ENCODE data around the gene VASH1.
A peak's percentile ranks its signal among the peaks of the same experiment; 100 is the strongest.
"Not testable (repeated sequence)": the region's sequence is repeated elsewhere in the genome, so short reads cannot be mapped to it uniquely, and the experiment has no call there.

VASH1 gene

DNA sequence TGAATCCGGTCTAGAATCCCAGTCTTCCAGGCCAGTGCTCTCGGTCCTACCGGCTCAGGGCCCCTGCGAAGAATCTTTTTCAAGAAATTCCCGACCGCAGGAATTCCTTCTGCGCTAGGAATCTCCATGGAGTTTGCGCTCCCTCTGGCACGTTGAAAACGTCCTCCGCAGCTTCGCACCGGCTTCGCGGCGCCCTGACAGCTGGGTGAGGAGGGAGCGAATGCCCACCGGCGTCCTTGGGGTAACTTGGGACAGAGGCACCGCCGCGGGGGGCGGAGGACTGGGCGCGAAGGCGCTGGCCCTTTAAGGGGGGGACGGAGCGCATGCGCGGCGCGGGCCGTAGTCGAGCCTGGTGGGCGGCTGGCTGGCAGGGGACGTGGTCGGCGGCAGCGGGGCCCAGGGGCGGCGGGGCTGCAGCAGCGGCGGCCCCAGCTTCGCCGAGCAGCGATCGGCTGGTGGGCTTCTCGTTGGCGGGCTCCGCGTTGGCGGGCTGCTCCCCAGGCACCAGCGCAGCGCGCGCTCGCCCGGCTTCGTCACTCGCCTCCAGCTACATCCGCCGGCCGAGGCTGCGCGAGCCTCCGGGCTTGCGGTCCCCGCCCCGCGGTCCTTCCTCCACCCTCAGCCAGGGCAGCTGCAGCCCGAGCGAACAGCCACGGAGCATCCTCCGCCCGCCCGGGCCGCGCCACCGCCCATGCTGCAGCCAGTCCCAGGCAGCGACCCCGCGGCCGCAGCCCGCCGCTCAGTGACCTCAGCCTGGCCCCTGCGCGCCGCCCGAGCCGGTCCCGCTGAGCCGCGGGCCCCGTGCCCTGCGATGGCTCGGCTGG lies at the start of gene VASH1:
Gene VASH1 (plus strand): TSS at position 333 of the 824 bp plus-strand sequence. CDS start 1,354 bp downstream, outside the sequence.
- DNase-seq: peak; percentile 63

DNA sequence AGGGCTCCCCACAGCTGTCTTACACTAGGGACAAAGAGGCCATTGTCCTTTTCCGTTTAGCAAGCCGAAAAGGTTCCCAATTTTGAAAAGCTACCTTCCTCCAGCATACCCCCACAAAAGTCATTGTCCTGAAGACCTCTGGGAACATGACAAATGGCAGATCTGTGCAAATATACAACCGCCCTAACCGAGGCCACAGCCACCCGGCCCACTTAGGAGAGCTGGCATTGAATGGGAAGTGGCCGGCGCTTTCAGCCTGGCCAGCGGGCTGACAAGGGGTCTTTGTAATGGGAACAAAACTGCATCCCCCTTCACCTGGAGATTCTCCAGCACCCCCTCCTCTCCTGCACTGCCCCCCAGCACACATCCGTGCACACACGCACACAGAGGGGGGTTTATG lies 48.1 kb upstream of the VASH1 start:
- no peak for DNase-seq

DNA sequence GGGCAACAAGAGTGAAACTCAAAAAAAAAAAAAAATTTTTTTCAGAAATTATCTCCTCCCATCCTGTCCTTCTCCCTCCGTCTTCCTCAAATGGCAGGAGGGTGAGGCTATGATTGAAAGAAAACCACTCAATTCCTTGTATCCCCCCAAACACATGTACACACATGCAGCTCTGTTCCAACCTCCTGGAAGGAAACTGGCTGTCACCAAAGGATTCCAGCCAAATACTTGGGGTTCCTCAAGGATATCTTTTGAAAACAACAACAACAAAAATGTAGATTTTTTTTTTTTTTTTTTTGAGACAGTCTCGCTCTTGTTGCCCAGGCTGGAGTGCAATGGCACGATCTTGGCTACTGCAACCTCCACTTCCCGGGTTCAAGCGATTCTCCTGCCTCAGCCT lies 46.8 kb upstream of the VASH1 start:
- no peak for DNase-seq

DNA sequence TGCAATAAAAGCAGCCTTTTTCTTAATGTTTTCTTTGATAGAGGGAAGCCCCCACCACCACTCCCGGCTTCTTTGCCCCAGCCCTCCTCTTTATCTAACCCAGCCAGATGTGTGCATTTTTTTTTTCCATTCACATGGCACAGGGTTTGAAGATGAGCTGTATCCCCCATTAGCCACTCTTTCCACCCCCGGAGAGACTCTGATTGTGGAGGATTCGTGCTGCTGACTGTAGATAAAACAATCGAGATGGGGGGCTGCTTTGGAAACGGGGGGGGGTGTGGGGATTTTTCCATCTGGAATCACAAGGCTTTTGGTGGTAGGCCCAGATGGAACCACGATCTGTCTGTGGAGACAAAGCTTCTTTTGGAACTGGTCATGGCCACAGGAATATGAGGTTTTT lies 46.2 kb upstream of the VASH1 start:
- DNase-seq: no peak

DNA sequence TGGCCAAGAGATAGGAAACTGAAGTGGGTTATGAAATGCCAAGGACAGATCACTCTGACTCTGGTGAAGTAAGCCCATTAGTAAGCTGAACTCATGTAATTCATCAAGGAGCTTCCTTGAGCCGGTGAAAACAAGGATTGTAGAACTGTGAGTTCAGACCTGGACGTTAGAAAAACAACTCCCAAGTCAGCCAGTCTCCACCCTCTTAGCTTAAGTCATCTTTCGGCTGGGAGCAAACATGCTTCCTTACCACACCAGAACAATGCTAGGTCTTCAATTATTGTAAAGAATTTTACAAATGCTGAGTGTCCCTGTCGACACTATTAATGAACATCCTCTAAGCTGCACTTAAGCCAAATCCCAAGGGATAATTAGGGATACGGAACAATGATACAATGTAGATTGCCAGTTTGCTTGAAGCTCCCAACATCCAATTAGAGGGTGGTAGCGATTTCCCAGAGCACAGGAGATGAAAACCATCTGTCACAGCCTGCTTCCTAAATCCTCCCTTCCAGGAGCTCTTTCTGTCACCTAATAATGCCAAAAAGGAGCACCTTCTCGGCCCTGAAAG lies 45.7 kb upstream of the VASH1 start:
- DNase-seq: no peak

DNA sequence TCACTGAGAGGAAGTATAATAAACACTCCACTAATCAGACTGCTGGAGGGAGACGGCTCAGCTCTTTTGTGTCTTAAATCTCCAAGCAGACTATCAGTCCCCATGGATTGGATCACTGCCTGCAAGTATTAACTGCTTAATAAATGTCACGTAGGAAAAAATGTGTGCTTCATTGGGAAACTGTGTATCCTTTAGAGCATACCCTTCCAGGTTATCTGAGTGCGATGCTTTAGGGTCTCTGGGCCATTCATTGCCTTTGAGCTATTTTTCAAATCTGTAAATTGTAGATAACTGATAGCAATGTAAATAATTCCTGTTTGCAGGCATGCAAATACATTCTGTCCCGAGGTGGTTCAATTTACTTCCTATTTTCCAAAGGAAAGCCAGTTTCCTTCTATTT lies 45.0 kb upstream of the VASH1 start:
- no peak for DNase-seq

DNA sequence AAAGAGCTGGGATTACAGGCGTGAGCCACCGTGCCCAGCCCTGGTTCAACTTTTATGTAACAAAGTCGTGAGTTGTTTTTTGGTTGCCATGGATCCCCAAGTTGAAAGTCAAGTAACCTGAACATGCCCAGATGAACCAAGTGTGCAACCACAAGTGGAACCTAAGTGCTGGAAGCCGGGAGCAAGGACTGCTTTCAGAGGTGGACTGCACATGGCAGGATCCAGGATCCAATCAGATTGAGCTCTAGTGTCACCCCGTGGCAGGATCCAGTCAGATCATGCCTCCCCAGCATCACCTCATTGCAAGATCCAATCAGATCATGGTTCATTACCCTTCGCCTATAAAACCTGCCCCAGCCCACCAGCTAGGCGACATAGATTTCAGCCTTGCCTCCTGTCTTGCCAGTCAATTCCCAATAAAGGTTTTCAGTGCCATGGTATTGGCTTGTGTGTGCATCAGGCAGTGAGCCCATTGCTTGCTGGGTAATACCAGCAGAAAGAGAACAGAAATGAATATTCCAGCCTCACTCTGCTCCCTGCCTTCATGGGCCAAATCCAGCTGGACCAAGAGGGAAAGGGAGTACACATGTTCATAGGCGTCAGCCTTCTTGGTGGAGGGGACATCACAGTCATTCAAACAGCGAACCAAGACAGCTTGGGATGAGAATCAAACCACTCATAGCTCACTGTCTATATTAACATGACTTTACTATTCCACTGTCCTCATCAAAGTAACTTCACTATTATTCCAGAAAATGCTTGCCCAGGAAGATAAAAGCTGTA lies 43.6 kb upstream of the VASH1 start:
- no peak for DNase-seq

DNA sequence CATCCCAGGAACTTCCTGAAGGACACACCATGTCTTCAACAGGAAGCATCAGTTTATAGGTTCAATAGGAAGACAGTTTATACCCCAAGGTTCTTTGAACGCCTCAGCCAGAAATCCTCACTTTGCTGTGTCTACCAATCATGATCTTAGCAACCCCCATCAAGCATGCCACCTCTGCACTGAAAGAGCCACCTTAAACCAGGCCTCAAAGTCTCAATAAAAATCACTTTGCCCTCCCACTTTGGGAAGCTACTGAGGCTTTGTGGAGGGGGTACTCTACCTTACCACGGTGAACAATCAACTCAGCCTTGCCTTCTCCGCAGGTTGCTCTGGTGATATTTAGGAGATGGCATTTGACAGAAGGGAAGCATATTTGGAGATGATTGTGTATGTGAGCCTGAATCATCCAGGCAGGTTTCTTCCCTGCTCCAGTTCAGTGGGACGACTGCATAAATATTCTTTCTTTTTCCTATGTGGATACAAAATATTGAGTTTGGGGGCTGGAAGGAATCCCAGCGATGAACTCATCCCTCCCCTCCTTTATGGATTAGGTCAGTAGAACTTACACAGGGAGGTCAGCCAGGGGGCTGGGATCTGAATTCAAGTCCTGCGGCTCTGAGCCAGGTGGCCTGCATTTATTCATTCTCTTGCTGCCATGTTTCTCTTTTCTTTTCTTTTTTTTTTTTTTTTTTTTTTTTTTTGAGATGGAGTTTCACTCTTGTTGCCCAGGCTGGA lies 42.8 kb upstream of the VASH1 start:
- DNase-seq: no peak

DNA sequence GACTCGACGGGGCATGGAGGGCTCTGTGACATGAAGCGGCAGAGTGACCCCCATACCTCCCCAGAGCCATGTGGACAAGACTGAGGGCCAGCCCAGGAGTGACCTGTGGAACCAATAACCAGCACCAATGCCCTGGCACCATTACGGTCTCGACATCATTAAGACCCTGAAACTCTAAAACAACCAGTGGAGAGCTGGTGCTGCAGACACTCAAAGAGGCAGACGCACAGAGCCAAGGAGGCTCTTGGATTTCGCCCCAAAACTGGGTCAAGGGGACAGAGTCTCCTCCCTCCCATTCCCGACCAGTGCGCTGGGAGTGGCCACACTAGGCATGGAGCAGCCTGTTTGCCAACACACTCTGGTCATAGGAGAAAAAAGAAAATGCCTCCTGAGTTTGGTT lies 41.6 kb upstream of the VASH1 start:
- DNase-seq: no peak

DNA sequence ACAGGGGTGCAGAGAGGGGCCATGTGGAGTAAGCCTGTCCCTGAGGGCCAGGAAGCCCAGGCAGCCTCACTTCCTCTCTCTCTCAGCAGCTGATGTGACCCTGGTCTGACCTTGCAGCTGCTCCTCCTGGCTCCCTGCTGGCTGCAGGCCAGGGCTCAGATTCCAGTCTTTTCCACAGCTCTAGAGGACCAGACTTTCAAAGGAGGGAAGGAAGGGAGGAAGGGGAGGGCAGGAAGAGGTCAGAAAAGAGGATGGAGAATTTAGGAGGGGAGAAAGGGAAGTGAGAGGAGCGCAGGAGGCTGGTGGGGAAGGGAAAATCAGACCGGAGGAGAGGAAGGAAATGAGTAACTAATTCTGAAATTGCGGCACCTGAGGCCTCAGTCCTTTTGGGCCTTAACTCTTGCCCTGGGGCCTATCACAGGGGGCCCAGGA lies 40.9 kb upstream of the VASH1 start:
- DNase-seq: no peak

DNA sequence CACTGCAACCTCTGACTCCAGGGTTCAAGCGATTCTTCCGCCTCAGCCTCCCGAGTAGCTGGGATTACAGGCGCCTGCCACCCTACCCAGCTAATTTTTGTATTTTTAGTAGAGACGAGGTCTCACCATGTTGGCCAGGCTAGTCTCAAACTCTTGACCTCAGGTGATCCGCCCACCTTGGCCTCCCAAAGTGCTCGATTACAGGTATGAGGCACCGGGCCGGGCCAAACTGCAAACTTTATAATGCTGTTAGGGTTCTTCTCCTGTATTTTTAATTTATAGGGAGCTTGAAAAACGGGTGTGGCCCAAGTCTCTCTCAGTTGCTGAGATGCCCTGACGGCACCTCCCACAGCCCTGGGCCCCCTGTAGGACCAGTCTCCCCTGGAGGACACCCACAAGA lies 39.8 kb upstream of the VASH1 start:
- not testable (repeated sequence) for DNase-seq

DNA sequence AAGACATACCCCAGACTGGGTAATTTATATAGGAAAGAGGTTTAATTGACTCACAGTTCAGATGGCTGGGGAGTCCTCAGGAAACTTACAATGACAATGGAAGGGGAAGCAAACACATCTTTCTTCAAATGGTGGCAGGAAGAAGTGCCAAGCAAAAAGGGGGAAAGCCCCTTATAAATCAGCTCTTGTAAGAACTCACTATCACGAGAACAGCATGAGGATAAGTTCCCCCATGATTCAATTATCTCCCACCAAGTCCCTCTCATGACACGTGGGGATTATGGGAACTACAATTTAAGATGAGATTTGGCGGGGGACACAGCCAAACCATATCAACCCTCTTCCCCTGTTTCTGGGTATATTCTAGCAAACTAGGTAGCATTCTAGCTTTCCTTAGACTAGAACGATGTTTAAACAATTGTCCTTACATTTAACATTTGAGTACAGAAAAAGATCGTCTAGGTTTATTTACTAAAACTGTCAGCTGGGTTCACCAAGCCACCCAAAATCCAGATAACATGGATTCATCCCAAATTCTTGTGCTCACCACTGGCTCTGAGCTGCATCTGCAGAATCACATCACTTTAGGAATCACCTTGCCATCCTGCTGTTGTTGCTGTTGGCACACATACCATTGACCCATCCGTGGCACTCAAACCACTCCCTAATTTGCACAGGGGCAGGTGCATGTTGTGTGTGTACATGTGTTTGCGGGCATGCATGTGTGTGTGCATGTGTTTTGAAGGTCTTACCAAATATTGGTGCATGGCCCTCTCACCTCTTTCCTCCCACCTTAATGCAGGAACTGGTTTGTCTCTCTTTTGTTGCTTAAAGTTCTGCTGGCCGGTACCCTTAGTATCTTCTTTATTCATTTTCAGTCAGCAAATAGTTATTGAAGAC lies 36.4 kb upstream of the VASH1 start:
- no peak for DNase-seq

DNA sequence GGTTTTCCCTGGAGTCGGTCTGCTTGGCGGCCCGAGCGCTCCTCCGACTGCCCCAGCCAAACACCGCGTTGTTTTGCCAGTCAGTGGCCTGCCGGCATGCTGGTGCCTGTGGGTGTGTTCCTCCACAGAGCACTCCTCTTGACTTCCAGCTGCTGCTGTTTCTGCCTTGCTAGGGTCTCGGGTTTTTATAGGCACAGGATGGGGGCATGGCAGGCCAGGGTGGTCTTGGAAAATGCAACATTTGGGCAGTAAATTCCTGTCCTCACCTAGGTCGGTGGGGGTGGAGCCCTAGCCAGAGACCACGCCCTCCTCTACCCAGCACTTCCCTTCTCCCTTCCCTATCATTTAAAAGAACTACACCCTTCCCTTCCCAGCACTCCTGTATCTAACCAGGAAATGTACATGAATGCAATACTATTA lies 34.7 kb upstream of the VASH1 start:
- no peak for DNase-seq

DNA sequence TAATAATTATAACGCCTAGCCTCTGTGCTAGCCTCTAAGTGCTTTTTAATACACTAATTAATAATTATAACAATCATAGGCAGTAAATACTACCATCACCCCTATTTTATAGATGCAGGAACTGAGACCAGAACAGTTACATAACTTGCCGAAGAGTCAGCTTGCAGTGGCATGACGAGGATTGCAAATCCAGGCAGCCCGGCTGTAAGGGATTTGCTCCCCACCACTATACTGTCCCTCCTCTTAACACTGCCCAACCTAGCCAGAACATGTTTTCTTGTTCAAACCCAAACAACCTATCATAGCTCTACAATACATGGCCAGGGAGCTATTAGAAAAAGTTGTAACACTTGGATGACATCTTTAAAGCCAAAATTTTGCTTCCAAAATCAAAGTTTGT lies 33.9 kb upstream of the VASH1 start:
- DNase-seq: no peak

DNA sequence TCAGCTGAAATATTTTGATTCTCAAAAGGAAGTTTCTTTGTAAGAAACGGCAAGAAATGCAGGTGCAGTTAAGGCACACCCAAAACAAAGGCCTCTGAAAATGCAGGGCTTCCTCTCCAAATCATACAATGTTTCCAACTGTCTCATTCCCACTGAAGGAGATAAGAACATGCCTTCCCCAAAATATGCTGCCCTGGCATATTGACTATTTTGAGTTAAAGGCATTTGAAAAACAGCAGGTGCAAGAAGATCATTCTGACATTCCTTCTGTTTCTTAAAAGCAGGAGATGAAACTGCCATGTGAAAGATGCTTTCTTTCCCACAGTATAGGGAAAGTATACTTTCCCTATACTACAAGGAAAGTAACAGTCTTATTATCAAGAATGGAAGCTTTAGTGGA lies 33.4 kb upstream of the VASH1 start:
- DNase-seq: no peak

DNA sequence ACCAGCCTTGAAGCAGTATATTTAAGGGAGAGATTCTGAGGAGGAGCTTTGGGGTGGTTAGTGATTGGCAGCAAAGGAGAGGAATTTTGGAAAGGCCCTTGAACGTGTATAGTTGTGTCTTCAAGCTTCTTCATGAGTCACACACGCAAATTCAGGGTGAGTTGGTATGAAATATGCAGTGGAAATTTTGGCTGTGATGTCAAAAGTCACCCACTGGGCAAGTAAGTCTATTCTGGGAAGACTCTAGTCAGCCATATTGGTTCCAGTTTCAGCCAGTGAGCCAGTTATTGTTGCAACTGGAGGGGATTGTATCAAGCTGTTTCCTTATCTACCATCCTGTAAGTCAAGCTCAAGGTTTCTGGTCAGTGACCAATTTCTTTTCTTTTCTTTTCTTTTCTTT lies 32.0 kb upstream of the VASH1 start:
- DNase-seq: no peak

DNA sequence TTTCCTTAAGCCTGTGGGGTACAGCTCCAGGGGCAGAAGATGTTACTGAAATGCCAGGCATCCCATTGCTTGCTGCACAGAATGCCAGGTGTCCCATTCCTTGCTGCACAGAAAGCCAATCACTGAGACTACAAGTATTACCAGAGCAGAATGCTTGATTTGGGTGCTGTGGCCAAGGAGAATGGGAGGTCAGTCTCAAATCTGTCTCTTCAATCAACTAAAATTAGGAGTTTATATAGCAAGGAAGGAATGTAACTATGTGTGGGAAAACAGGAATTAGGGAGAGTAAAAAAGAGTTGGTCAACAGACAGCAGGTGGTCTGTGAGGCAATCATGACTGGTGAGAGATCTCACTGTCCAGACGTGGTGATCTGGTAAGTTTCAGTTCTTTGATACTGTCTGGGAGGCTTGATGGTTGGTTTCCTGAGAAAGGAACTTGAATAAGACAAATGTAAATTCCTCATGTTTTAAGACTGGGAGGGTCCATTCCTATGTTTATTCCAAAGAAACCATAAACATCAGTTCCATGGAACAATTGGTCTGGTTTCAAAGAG lies 31.2 kb upstream of the VASH1 start:
- DNase-seq: no peak

DNA sequence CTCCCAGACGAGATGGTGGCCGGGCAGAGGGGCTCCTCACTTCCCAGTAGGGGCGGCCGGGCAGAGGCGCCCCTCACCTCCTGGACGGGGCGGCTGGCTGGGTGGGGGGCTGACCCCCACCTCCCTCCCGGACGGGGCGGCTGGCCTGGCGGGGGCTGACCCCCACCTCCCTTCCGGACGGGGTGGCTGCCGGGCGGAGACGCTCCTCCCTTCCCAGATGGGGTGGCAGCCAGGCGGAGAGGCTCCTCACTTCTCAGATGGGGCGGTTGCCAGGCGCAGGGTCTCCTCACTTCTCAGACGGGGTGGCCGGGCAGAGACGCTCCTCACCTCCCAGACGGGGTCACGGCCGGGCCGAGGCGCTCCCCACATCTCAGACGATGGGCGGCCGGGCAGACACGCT lies 26.8 kb upstream of the VASH1 start:
- not testable (repeated sequence) for DNase-seq

DNA sequence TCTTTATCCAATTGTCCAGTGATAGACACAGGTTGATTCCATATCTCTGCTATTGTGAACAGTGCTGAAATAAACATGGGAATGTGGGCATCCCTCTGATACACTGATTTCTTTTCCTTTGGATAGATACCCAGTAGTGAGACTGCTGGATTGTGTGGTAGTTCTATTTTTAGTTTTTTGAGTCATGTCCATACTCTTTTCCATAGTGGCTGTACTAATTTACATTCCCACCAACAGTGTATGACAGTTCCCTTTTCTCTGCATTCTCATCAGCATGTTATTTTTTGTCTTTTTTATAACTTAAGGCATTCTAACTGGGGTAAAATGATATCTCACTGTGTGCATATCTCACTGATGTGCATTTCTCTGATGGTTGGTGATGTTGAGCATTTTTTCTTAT lies 24.8 kb upstream of the VASH1 start:
- no peak for DNase-seq

DNA sequence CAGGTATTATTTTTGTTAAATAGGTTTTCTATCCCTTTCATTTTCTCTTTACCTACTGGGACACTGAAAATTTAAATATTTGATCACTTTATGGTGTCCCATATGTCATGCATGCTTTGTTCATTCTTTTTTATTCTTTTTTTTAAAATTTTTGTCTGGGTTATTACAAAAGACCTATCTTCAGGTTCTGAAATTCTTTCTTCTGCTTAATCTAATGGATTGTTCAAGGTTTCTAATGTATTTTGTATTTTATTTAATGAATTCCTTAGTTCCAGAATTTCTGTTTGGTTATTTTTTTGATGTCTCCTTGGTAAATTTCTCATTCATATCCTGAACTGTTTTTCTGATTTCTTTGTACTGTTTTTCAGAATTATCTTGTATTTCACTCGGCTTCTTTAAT lies 20.2 kb upstream of the VASH1 start:
- DNase-seq: no peak

DNA sequence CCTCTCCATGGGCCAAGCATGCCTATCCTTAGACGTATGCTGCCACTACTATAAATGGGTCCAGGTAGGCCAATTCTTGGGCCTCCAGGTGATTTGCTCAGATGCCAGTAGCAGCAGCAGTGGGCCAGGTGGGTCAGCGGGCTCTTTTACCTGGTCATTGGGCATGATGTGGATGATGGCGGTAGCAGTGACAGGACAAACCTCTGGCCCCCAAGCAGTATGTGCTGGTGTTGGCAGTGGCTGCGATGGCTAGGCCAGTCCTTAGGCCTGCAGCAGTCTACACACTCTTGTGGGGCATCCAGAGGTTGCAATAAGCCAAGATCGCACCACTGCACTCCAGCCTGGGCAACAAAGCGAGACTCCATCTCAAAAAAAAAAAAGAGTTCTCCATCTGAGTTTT lies 19.1 kb upstream of the VASH1 start:
- no peak for DNase-seq

DNA sequence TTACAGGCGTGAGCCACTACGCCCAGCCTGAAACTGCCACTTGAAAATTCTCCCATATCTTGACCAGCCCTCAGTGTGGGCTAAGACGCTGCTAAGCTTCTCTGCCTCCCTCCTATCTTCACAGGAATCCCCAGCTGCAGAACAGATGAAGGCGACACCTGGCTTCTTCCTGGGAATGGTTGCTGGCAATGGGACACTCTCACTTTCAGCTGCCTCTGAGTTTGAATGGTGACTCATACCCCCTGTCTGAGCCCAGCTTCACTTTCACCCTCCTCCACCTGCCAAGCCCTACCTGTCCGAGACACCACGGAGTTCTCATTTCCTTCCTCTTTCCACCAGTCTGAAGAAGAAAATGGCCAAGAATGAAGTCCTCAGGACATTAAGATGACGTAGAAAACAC lies 18.3 kb upstream of the VASH1 start:
- DNase-seq: no peak
